ENCODE data around the gene TEP1. TPM values are rescaled to one million over a fixed set of nuclear protein-coding genes. Genes with fewer than 3 reads are reported as not detected.
A peak's percentile ranks its signal among the peaks of the same experiment; 100 is the strongest.

The TEP1 gene
- total RNA-seq, 4 donors from 2014 or later = 12.9 to 27.6 (median 20.5) TPM

DNA sequence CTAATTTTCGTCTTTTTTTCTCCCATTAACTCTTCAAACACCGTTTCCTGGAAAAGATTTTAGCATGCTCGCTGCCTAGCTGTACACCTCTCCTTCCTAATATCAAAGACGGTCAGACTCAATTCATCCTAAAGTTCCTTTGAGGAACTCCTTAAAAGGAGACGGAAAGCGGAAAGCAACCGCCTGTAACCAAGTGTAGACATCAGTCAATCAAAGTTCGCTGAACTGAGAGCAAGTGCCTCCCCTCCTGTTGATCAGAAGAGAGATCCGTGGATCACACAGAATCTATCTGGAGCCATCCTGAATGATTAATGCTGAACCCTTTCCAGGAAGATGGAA lies 412 bp upstream of the TEP1 start:
- 0 to 5% methylated on average over 6 to 8 of the region's 9 CpGs for WGBS, 2 donors (ENCODE audit: low coverage in 1 of 2)
- Histone ChIP-seq H3K27ac (peak overlapping the region; percentile 70 to 98 (median 96)), H3K27me3 (no peaks in the 10 kb centered on the region), H3K9me3 (no peaks in the 10 kb centered on the region), H3K4me1 (peaks cover 4 to 34% (median 5%) of the 10 kb centered on the region in 3 donors), H3K36me3 (peaks cover 0 to under 1% of the 10 kb centered on the region in 2 donors), H3K4me3 (peak overlapping the region; percentile 47 to 88)
- ATAC-seq = no peak
- TF ChIP-seq EP300 (IDR thresholded peaks at IDR 0.05) (no peak), POLR2AphosphoS5 (IDR thresholded peaks at IDR 0.05) (no peak), CTCF (IDR thresholded peaks at IDR 0.05) (no peak), POLR2A (IDR thresholded peaks at IDR 0.05) (no peak)

DNA sequence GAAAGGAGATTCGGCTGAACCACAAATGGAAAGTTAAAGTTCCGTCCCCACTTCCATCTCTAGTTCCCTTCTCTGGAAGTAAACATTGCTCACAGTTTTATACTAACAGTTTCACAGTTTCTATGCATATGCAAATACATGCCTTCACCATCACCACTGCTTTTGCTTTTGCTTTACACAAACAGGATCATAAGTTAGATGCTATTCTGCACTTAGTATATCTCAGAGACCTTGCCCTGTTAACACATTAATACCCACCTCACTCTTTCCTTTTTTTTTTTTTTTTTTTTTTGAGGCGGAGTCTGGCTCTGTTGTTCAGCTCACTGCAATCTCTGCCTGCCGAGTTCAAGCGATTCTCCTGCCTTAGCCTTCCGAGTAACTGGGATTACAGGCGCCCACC lies 890 bp downstream of the TEP1 start:
- TF ChIP-seq CTCF (IDR thresholded peaks at IDR 0.05) (no peak), POLR2A (IDR thresholded peaks at IDR 0.05) (no peak), EP300 (IDR thresholded peaks at IDR 0.05) (no peak), POLR2AphosphoS5 (IDR thresholded peaks at IDR 0.05) (no peak)
- Histone ChIP-seq H3K4me3 (peak overlapping the region; percentile 47 to 88), H3K4me1 (peaks cover 4 to 34% (median 5%) of the 10 kb centered on the region in 3 donors), H3K27me3 (no peaks in the 10 kb centered on the region), H3K9me3 (no peaks in the 10 kb centered on the region), H3K36me3 (peaks cover 0 to 14% of the 10 kb centered on the region in 2 donors), H3K27ac (peak overlapping the region; percentile 70 to 98 (median 96))
- 2 to 6% methylated on average over 2 to 5 of the region's 7 CpGs for WGBS, 2 donors (ENCODE audit: low coverage in 1 of 2)
- no peak for ATAC-seq

GRCh38 chr14:20409226-20409625 lies 4.1 kb downstream of the TEP1 start:
- H3K27ac ChIP-seq = no peak overlapping the region
- ATAC-seq = no peak
- WGBS, 2 donors (ENCODE audit: low coverage in 1 of 2) = 65 to 90% methylated on average over 1 to 2 of the region's 2 CpGs
- H3K4me3 ChIP-seq = no peak overlapping the region
- H3K9me3 ChIP-seq = no peaks in the 10 kb centered on the region
- TF ChIP-seq CTCF (IDR thresholded peaks at IDR 0.05) = no peak
- no peak for TF ChIP-seq EP300 (IDR thresholded peaks at IDR 0.05)
- TF ChIP-seq POLR2AphosphoS5 (IDR thresholded peaks at IDR 0.05) = no peak
- no peak for TF ChIP-seq POLR2A (IDR thresholded peaks at IDR 0.05)
- H3K27me3 ChIP-seq = no peaks in the 10 kb centered on the region
- H3K36me3 ChIP-seq = peaks cover 0 to 45% of the 10 kb centered on the region in 2 donors
- peaks cover 4 to 25% (median 5%) of the 10 kb centered on the region in 3 donors for H3K4me1 ChIP-seq

DNA sequence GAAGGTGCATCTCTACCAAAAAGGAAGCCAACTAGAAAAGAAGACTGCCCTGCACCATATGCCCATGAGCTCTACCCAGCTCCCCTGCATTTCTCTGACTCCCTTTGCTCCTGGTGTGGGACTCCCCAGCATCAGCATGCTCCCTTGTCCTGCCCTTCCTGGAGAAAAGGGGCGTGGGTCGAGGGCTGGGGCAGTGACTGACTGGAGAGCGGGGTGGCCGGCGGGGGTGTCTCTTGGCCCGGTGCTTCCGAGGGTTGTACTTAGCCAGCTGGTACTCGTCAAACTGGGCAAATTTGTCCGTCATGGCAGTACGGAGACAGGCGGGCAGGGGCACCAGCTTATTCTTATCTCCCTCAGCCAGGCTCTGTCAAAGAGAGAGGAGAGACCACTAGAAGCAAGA lies 9.8 kb downstream of the TEP1 start:
- H3K27ac ChIP-seq = no peak overlapping the region
- no peaks in the 10 kb centered on the region for H3K27me3 ChIP-seq
- ATAC-seq = no peak
- no peak for TF ChIP-seq POLR2A (IDR thresholded peaks at IDR 0.05)
- TF ChIP-seq POLR2AphosphoS5 (IDR thresholded peaks at IDR 0.05) = no peak
- TF ChIP-seq CTCF (IDR thresholded peaks at IDR 0.05) = no peak
- no peak for TF ChIP-seq EP300 (IDR thresholded peaks at IDR 0.05)
- no peaks in the 10 kb centered on the region for H3K9me3 ChIP-seq
- WGBS, 2 donors (ENCODE audit: low coverage in 1 of 2) = 81% methylated on average over 7 of the region's 11 CpGs; no CpG with 5 or more reads in 1 of the 2 donors
- H3K4me1 ChIP-seq = no peaks in the 10 kb centered on the region
- peaks cover 6 to 98% of the 10 kb centered on the region in 2 donors for H3K36me3 ChIP-seq
- H3K4me3 ChIP-seq = no peak overlapping the region

- ATAC-seq = no peak
- TF ChIP-seq EP300 (IDR thresholded peaks at IDR 0.05) (no peak), POLR2A (IDR thresholded peaks at IDR 0.05) (no peak), CTCF (IDR thresholded peaks at IDR 0.05) (no peak), POLR2AphosphoS5 (IDR thresholded peaks at IDR 0.05) (no peak)
- Histone ChIP-seq H3K9me3 (no peaks in the 10 kb centered on the region), H3K36me3 (peaks cover 6 to 98% of the 10 kb centered on the region in 2 donors), H3K27me3 (no peaks in the 10 kb centered on the region), H3K27ac (no peak overlapping the region), H3K4me3 (no peak overlapping the region), H3K4me1 (no peaks in the 10 kb centered on the region)
- WGBS, 2 donors (ENCODE audit: low coverage in 1 of 2) = 78 to 84% methylated on average over 7 of the region's 10 CpGs
Measured at GRCh38 chr14:20400965-20401593, 12.2 kb downstream of the TEP1 start.

All from gastroesophageal sphincter (tissue), 4 donors.